HUES64 (cell line): Measurements from ENCODE around the gene CHST2.

Experiments used
- H3K27ac ChIP-seq: 2 replicates; pipeline ENCODE4 v1.7.0; 2013; ENCODE audit warnings: low read depth, low read length, inconsistent platforms
- H3K27me3 ChIP-seq: 2 replicates; pipeline ENCODE4 v1.6.1; 2013; ENCODE audit warnings: mild to moderate bottlenecking, low read length; ENCODE audit not compliant: insufficient read depth
- H3K36me3 ChIP-seq: 2 replicates; pipeline ENCODE4 v1.6.1; 2013; ENCODE audit warnings: mild to moderate bottlenecking, low read length; ENCODE audit not compliant: insufficient read depth
- H3K4me1 ChIP-seq: 2 replicates; pipeline ENCODE4 v1.6.1; 2013; ENCODE audit warnings: mild to moderate bottlenecking, low read length, moderate library complexity; ENCODE audit not compliant: insufficient read depth
- H3K4me3 ChIP-seq: 2 replicates; pipeline ENCODE4 v1.5.1; 2013; ENCODE audit warnings: mild to moderate bottlenecking, low read length, moderate library complexity
- H3K9ac ChIP-seq: 2 replicates; pipeline ENCODE4 v1.6.1; 2013; ENCODE audit warnings: mild to moderate bottlenecking, low read depth, low read length
- H3K9me3 ChIP-seq: 2 replicates; pipeline ENCODE4 v1.6.1; 2013; ENCODE audit warnings: low read depth, low read length; ENCODE audit not compliant: insufficient read depth
- WGBS: fragments of 150-250, 120-280 bp; methylation state at CpG from one replicate; pipeline ENCODE4 v1.1.7; 2013; ENCODE audit warnings: missing lambda C conversion rate; 5-methylcytosine and 5-hydroxymethylcytosine counted together

CHST2 gene

DNA sequence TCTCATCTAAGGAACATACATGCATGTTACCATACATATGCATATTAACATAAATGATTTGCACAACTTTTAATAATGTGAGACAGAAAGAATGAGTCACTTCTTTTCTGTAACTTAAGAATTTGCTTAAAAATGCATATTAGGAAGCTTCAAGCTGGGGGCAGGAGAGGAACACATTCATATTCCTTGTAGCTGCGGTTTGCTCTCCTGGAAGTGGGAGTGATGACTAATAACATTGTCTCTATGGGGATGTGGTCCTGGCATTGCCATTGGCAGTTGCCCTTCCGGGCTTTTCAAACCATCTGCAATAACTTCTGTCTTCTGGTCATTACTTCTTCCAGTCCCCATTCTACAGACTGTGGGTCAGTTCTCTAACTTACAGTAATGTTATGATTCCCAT is 15.6 kb downstream of the CHST2 start:
- no peak overlapping the region for H3K27ac ChIP-seq
- WGBS = 44% methylated on average over 2 of the region's 2 CpGs
- H3K27me3 ChIP-seq = no peaks in the 10 kb centered on the region
- no peaks in the 10 kb centered on the region for H3K9me3 ChIP-seq
- H3K36me3 ChIP-seq = no peaks in the 10 kb centered on the region
- peaks cover 13% of the 10 kb centered on the region for H3K4me1 ChIP-seq
- H3K4me3 ChIP-seq = no peak overlapping the region
- H3K9ac ChIP-seq = no peak overlapping the region

DNA sequence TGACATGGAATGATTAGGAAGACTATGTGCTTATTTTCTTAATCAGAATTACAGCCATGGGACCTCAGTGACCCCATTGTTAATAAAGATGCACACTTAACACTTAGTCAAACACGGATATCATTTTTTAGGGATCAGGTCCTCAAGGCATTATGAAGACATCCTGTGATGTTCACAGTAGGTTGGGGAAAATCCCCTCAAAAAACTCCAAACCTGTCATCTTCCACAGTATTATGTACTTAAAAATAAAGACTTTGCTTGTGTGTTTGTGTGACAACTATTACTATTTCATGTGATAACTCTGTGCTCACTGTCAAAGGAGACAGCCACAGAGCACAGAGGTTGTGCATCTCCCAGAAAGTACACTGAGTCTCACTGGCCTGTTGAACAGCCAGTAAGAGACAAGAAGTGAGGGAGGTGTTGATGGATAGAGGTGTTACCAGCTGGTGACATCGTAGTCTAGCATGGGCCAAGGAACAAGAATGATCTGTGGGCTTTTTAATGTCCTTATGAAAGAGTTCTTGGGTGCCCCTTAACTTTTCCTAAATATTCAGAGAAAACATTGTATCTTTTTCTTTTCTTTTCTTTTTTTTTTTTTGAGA is 18.0 kb downstream of the CHST2 start:
- no peaks in the 10 kb centered on the region for H3K9me3 ChIP-seq
- no peak overlapping the region for H3K4me3 ChIP-seq
- no peak overlapping the region for H3K9ac ChIP-seq
- peaks cover 13% of the 10 kb centered on the region for H3K4me1 ChIP-seq
- H3K27me3 ChIP-seq = no peaks in the 10 kb centered on the region
- no peak overlapping the region for H3K27ac ChIP-seq
- H3K36me3 ChIP-seq = no peaks in the 10 kb centered on the region
- 69% methylated on average over 2 of the region's 2 CpGs for WGBS

DNA sequence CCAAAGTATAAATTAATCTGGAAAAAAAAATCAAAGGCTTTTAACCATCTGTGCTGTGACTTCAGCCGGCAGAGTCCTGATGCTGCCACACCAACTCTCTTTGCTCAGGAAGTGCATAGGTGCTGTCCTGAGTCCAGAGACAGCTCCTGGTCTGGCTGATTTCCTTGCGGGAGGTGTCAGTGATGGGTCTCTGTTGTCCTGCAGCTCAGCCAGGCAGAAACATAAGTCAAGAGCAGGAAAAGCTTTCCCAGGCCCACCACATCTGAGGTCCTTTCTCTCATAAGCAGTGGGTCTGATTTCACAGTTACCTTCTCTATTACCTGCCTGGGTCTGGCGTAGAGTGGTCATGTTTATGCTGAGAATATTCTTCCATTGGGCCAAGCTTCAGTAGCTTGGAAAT is 19.4 kb downstream of the CHST2 start:
- Histone ChIP-seq H3K4me3 (no peak overlapping the region), H3K9ac (no peak overlapping the region), H3K36me3 (no peaks in the 10 kb centered on the region), H3K9me3 (no peaks in the 10 kb centered on the region), H3K27ac (no peak overlapping the region), H3K27me3 (no peaks in the 10 kb centered on the region), H3K4me1 (peaks cover 13% of the 10 kb centered on the region)
- 93% methylated on average over 3 of the region's 3 CpGs for WGBS

- Histone ChIP-seq H3K9ac (no peak overlapping the region), H3K4me3 (no peak overlapping the region)
Measured at GRCh38 chr3:143139762-143140161, 20.2 kb downstream of the CHST2 start.

DNA sequence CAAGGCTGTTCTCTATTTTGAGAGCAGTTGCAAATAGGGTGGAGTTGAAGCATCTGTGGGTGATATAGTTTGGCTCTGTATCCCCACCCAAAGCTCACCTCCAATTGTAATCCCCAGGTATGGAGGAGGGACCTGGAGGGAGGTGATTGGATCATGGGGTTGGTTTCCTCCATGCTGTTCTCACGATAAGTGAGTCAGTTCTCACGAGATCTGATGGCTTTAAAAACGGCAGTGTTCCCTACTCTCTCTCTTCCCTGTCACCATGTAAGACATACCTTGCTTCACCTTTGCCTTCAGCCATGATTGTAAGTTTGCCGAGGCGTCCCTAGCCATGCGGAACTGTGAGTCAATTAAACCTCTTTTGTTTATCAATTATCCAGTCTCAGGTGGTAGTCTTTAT is 21.0 kb downstream of the CHST2 start:
- 91% methylated on average over 6 of the region's 6 CpGs for WGBS
- H3K27me3 ChIP-seq = no peaks in the 10 kb centered on the region
- no peak overlapping the region for H3K9ac ChIP-seq

More at GRCh38 chr3:143139762-143140161, 20.2 kb downstream of the CHST2 start:
- Histone ChIP-seq H3K27ac (no peak overlapping the region), H3K9me3 (no peaks in the 10 kb centered on the region), H3K36me3 (no peaks in the 10 kb centered on the region), H3K4me1 (peaks cover 8% of the 10 kb centered on the region), H3K27me3 (no peaks in the 10 kb centered on the region)
- WGBS = 88% methylated on average over 7 of the region's 7 CpGs

GRCh38 chr3:143142354-143142753 is 22.8 kb downstream of the CHST2 start:
- H3K27me3 ChIP-seq = no peaks in the 10 kb centered on the region
- H3K9ac ChIP-seq = no peak overlapping the region
- H3K36me3 ChIP-seq = no peaks in the 10 kb centered on the region
- no peaks in the 10 kb centered on the region for H3K4me1 ChIP-seq
- H3K27ac ChIP-seq = no peak overlapping the region
- 92% methylated on average over 17 of the region's 17 CpGs for WGBS
- H3K4me3 ChIP-seq = no peak overlapping the region
- H3K9me3 ChIP-seq = no peaks in the 10 kb centered on the region

More for the DNA sequence above, 21.0 kb downstream of the CHST2 start:
- Histone ChIP-seq H3K9me3 (no peaks in the 10 kb centered on the region), H3K36me3 (no peaks in the 10 kb centered on the region), H3K4me1 (peaks cover under 1% of the 10 kb centered on the region; the same call in 1 of the 2 replicates), H3K27ac (no peak overlapping the region), H3K4me3 (no peak overlapping the region)

GRCh38 chr3:143145906-143146305 is 26.3 kb downstream of the CHST2 start:
- no peak overlapping the region for H3K27ac ChIP-seq
- no peak overlapping the region for H3K4me3 ChIP-seq
- H3K36me3 ChIP-seq = no peaks in the 10 kb centered on the region
- no peaks in the 10 kb centered on the region for H3K4me1 ChIP-seq
- no peaks in the 10 kb centered on the region for H3K27me3 ChIP-seq
- no peak overlapping the region for H3K9ac ChIP-seq
- H3K9me3 ChIP-seq = no peaks in the 10 kb centered on the region
- 83% methylated on average over 4 of the region's 4 CpGs for WGBS

GRCh38 chr3:143146486-143147274 is 27.1 kb downstream of the CHST2 start:
- Histone ChIP-seq H3K27me3 (no peaks in the 10 kb centered on the region), H3K4me3 (no peak overlapping the region), H3K9me3 (no peaks in the 10 kb centered on the region), H3K36me3 (no peaks in the 10 kb centered on the region), H3K4me1 (no peaks in the 10 kb centered on the region), H3K9ac (no peak overlapping the region), H3K27ac (no peak overlapping the region)
- WGBS = 89% methylated on average over 12 of the region's 12 CpGs

GRCh38 chr3:143147707-143148106 is 28.1 kb downstream of the CHST2 start:
- whole genome bisulfite sequencing = 88% methylated on average over 2 of the region's 2 CpGs
- H3K4me1 ChIP-seq = no peaks in the 10 kb centered on the region
- no peaks in the 10 kb centered on the region for H3K27me3 ChIP-seq
- no peak overlapping the region for H3K9ac ChIP-seq
- H3K4me3 ChIP-seq = no peak overlapping the region
- H3K36me3 ChIP-seq = no peaks in the 10 kb centered on the region
- no peaks in the 10 kb centered on the region for H3K9me3 ChIP-seq
- H3K27ac ChIP-seq = no peak overlapping the region

- 88% methylated on average over 3 of the region's 3 CpGs for WGBS
- Histone ChIP-seq H3K4me1 (no peaks in the 10 kb centered on the region), H3K4me3 (no peak overlapping the region), H3K27ac (no peak overlapping the region), H3K9me3 (no peaks in the 10 kb centered on the region), H3K27me3 (no peaks in the 10 kb centered on the region), H3K36me3 (no peaks in the 10 kb centered on the region), H3K9ac (no peak overlapping the region)
Measured at GRCh38 chr3:143150071-143150470, 30.5 kb downstream of the CHST2 start.

DNA sequence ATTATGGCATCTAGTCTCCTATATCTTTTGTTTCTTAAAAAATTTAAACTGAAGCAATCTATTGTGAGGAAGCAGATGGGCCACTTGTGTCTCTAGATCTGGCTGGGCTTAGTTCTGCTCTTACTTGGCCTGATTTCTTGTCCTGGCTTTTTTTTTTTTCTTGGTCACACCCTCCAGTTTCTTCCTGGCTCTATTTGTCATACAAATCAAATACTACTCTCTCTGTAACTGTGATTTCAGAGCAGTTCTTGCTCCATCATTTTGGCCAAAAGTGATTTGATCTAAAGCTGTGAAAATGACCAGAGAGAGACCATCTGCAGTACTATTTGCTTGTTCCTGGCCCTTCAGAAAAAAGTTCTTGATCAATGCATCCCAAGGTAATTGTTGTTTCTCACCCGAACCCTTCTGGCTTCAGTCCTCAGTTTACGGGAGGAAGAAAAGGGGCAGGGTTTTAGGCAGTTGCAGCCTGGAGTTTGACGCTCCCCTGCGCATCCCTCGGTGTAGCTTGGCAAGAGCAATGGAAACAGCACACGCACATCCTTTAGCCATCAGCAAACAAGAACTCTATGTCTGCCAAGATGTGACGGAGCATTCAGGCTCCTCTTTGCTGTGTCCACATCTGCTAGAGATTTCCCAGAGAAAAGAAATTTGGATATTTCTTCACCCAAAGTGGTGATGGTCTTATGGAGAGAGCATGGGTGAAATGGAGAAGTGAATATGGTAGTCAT is 31.6 kb downstream of the CHST2 start:
- Histone ChIP-seq H3K27ac (no peak overlapping the region), H3K9me3 (no peaks in the 10 kb centered on the region), H3K4me1 (no peaks in the 10 kb centered on the region), H3K9ac (no peak overlapping the region), H3K27me3 (no peaks in the 10 kb centered on the region), H3K4me3 (no peak overlapping the region), H3K36me3 (no peaks in the 10 kb centered on the region)
- 94% methylated on average over 7 of the region's 7 CpGs for WGBS
